Liver (tissue), 3 donors: ENCODE results near the gene RASA3.

ENCODE experiments used
- ATF3 ChIP-seq: IDR thresholded peaks from 2 replicates; pipeline ENCODE4 v1.6.1; 2016; ENCODE audit warnings: antibody characterized with exemption
- CTCF ChIP-seq: fragments of 150-350 bp; IDR thresholded peaks from 2 replicates; pipeline ENCODE4 v1.5.1; 2017; ENCODE audit warnings: improper control_type of control experiment, low read depth, low read length; ENCODE audit not compliant: missing input control
- FOXA2 ChIP-seq: IDR thresholded peaks from 2 replicates; pipeline ENCODE4 v1.6.1; 2016; ENCODE audit warnings: antibody characterized with exemption
- JUND ChIP-seq, 2 donors: IDR thresholded peaks; 2 replicates each; pipeline ENCODE4 v1.6.1; 2016; ENCODE audit warnings: antibody characterized with exemption in 2 of 2
- MAX ChIP-seq: IDR thresholded peaks from 2 replicates; pipeline ENCODE4 v1.6.1; 2016; ENCODE audit warnings: antibody characterized with exemption
- RAD21 ChIP-seq, 2 donors: IDR thresholded peaks; 2 replicates each; pipeline ENCODE4 v1.6.1; 2016; ENCODE audit warnings: antibody characterized with exemption in 2 of 2, mild to moderate bottlenecking in 2 of 2
- REST ChIP-seq: IDR thresholded peaks from 2 replicates; pipeline ENCODE4 v1.6.1; 2016; ENCODE audit warnings: antibody characterized with exemption, mild to moderate bottlenecking
- SP1 ChIP-seq: IDR thresholded peaks from 2 replicates; pipeline ENCODE4 v1.6.1; 2018; ENCODE audit warnings: antibody characterized with exemption, mild to moderate bottlenecking
- YY1 ChIP-seq: IDR thresholded peaks from 2 replicates; pipeline ENCODE4 v1.6.1; 2016; ENCODE audit warnings: antibody characterized with exemption, mild to moderate bottlenecking
- donor health status: healthy.
- donor health status: healthy.

- TF ChIP-seq CTCF (no peak), MAX (no peak), JUND (IDR thresholded peaks at IDR 0.05) (no peak), YY1 (no peak), ATF3 (no peak), REST (no peak), SP1 (no peak), FOXA2 (no peak), RAD21 (IDR thresholded peaks at IDR 0.05) (no peak)
Observed at GRCh38 chr13:114049026-114049425, 83.4 kb downstream of the RASA3 start.
